Stimulated activated CD4-positive, alpha-beta T cell treated with anti-CD3 and anti-CD28 coated beads, Interleukin-1b, Interleukin-23, amount 100 ng/mL, for 4 hours (primary cell): ENCODE measurements around the gene OSBP2.

ENCODE experiments used
- DNase-seq, 2 donors: peaks; one replicate each; pipeline ENCODE4 v3.0.0-alpha.2; 2020; ENCODE audit warnings: low read depth in 2 of 2

Gene OSBP2

DNA sequence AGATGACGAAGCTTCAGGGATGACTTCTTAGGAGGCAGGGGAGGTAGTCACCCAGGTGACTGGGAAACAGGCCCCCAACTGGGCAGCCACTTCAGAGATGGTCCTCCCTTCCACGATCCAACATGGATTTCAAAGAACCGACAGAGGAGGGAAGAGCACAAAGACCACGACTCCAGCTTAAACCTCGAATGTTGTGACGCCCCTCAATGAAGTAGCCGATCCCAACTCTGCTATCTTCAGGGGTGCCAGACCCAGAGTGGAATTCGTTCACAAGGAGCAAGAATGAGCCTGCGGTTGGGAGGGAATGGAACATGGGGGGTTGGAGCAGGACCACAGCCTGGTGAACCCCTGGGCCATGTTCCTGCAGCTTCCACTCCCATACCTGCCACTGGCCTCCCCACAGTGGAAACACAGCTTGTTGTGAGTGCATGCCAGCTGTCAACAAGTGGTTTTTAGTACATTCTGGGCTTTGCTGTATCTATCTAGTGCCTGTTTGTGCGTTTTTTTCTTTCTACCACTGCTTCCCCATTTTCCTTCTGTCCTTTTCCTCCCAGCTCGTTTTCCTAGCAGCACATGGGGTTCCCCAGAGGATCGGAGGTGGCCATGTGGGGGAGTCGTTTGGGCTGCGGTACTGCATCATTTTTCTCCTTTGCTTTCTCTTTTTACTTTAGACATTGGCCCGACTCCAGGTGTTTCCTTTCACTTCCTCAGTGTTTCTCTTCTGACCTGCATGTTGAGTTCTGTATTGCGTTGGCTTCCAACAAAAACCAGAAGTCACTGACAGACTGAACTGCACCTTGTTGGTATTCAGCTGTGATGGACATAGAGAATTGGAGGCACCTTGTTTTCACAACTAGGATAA lies 208.1 kb downstream of the OSBP2 start:
- no peak for DNase-seq

DNA sequence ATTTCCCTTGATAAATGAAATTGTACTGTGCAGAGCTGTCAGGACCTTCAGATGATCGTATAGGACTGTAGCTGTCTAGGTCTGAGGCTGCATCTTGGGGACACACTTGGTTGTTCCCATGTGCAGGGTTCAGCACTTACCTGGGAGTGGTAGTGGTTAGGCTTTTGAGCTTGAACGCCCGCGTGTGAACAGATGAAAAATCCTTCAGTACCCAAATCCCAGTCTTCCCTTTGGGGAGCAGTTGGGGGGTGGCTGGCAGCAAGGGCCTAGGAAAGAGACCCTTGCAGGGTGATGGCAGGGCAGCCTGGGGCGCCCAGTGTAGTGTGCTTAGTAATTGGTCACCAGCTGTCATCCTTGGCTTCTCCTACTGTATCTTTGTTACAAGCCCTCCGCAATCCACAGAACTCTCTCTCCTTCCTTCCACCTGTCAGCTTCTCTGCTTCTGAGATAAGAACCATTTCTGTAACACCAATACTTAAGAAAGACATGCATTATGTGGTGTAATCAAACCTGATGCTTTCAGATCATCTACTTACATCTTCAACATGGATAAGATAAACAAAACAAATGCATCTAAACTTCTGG lies 209.3 kb downstream of the OSBP2 start:
- DNase-seq = no peak

DNA sequence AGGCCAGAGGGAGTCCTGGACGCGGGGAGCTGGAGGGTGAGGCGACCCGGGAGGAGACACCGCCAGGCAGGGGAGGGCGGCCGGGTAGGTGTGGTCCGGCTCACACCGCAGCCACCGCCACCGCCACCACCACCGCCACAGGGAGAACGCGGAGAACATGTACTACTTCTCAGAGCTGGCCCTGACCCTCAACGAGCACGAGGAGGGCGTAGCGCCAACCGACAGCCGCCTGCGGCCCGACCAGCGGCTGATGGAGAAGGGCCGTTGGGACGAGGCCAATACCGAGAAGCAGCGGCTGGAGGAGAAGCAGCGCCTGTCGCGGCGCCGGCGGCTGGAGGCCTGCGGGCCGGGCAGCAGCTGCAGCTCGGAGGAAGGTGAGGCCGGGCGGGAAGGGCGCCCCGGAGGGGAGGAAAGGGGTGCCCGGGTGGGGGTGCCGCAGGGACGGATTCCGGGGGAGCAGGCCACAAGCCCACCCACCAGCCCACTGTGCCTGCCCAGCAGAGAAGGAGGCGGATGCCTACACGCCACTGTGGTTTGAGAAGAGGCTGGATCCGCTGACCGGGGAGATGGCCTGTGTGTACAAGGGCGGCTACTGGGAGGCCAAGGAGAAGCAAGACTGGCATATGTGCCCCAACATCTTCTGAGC lies 211.1 kb downstream of the OSBP2 start:
- no peak for DNase-seq

DNA sequence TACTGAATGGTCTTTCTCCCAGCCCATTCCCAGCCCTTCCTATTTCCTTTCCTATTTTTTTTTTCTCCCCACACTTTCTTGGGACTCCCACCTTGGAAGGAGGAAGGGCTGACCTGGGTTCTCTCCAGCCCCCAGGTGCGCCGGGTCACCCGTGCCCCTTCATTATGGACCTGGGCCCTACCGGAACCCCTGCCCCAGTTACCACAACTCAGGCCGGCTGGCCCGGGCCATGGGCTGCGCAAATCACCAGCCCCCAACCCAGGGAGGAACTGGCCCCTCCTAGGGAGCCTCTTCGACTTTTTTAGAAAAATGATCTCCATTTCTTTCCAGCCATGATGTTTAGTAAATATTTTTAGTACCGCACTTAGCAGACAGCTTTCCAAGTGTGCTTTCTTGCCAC lies 211.7 kb downstream of the OSBP2 start:
- no peak for DNase-seq

DNA sequence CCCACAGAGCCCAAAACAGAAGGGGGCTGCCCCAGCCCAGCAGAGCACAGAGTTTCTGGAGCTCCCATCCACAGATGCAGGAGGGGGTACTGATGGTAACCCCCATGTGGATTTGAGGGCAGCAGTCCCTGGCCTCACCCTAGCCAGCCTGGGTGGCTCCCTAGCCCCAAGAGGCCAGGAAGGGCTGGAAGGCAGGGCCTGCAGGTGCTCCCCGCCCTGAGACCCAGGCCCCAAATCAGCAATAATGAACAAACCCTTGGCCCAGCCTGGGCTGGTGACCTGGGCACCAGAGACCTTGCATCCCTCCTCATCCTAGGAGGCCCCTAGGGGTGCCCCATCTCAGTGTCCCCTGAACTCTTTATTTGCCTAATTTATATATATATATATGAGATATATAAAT lies 212.3 kb downstream of the OSBP2 start:
- DNase-seq = no peak

DNA sequence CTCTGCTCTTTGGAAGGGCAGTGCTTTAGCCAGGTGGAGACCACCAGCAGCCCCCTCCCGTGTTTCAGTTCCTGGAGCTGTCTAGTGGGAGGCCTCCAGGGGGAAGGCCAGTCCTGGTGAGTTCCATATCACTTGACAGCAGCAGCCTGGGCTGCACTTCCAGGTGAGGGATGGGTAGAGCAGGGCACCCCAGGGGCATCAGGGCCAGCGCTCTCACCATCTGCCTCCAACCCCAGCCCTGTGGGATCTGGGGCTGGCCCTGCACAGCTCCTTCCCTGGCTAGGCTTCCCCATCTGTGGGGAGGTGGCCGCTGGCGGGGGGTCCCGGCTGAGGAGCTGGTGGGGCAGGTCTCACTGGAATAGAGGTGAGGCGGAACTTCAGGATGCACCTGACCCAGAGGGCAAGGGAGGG lies 213.4 kb downstream of the OSBP2 start:
- no peak for DNase-seq

DNA sequence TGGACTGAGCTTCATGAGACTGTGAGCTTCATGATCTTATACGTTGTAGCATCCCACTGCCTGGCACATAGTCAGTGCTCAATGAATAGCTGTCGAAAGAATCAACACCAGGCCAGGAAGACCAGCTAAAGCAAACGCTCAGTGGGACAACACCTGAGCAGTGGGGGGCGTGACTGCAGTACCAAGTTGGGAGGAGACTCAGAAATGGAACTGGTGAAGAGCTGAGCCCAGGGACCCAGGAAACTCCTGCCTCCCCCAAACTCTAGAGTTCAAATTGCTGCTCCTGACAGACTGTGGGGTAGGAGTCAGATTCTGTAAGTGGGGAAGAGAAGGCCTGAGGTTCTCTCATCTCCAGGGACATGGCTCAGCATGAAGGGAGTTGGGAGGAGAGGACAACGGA lies 214.6 kb downstream of the OSBP2 start:
- DNase-seq = no peak

DNA sequence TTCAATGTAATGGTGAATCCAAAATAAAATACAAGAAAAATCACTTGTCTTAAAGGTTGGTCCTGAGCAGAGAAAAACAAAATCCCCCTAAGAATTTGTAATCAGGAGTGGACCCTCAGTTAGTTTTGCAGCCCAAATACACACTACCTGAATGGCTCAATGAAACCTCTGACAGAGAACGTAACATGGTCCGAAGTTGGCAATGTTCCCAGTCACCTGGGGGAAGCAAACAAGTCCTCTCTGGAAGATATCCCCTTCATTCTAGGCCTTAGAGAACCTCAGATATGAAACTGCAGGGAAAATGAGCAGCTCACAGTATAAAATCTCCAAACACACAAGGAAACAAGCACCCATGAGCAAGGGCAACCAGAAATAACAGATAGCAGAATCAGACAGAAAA lies 215.7 kb downstream of the OSBP2 start:
- DNase-seq = no peak

DNA sequence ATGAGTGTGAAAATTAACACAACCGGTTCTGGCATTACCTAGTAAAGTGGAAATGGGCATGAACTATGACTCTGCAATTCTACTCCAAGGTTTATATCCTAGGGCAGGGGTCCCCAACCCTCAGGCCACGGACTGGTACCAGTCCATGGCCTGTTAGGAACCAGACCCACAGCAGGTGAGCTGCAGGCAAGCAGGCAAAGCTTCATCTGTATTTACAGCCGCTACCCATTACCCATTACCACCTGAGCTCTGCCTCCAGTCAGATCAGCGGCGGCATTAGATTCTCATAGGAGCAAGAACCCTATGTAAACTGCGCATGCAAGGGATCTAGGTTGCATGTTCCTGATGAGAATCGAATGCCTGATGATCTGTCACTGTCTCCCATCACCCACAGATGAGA lies 224.1 kb downstream of the OSBP2 start:
- DNase-seq = no peak

DNA sequence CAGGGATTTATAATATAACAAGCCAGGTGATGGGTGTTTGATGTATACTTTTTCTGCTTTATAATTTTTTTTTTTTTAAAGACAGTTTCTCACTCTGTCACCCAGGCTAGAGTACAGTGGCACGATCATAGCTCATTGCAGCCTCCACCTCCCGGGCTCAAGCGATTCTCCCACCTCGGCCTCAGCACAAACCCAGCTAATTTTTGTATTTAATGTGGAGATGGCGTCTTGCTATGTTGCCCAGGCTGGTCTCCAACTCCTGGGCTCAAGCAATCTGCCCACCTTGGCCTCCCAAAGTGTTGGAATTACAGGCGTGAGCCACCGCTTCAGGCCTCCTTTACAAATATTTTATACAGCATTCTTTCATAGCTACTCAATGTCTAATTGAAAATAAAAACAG lies 225.3 kb downstream of the OSBP2 start:
- no peak for DNase-seq

DNA sequence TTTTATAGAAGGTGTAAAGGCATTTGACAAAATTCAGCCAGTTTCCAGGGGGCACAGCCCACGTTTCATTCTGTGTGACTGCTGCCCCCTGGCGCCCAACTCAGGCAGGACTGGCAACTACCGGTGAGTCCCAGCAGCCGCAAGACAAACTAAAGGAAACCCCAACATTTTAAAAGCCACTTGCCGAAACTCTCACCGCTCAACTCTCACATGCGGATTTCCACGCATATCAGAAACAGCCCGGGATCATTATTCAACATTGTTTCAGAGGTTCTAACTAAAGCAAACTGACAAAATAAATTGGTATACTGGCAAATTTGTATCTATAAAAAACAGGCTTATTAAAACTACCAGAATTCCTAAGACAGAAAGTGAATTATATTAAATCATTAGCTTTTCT lies 225.7 kb downstream of the OSBP2 start:
- peak; percentile 84 for DNase-seq

DNA sequence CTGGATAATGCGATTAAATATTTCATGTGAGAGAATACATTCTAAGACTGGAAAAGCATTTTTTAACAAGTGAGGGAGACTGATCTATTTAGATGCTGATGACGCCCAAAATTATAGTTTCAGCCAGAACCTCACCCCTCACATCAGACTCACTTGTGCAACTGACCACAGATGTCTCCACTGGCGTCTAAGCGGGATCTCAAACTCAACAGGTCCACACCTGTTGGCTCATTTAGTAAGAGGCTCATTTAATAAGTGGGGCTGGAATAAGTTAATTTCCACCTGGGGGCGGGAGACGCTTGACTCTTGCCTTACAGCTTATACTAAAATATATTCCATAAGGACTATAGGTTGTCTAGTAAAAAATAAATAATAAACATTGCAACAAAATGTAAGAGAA lies 226.4 kb downstream of the OSBP2 start:
- no peak for DNase-seq

DNA sequence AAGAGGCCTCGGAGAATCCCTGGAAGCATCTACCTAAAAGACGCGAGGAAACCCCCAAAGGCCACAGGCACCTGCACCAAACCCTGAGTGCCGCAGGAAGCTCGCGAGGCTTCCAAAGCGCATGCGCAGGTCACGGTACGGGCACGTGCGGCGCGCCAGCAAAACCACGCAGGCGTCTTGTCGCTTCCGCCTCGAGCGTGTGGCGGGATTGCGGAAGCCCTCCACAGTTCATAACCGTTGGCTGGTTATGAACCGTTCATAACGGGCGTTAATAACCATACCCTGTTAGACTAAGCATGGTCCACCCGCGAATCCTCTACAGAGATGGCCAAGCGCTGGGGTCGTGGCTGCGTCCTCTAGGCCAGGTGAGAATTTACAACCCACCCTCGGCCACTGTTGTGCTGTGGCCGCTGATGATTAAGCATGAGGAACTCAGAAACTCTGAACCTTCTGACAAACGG lies 227.5 kb downstream of the OSBP2 start:
- peak; percentile 70 to 73 for DNase-seq

DNA sequence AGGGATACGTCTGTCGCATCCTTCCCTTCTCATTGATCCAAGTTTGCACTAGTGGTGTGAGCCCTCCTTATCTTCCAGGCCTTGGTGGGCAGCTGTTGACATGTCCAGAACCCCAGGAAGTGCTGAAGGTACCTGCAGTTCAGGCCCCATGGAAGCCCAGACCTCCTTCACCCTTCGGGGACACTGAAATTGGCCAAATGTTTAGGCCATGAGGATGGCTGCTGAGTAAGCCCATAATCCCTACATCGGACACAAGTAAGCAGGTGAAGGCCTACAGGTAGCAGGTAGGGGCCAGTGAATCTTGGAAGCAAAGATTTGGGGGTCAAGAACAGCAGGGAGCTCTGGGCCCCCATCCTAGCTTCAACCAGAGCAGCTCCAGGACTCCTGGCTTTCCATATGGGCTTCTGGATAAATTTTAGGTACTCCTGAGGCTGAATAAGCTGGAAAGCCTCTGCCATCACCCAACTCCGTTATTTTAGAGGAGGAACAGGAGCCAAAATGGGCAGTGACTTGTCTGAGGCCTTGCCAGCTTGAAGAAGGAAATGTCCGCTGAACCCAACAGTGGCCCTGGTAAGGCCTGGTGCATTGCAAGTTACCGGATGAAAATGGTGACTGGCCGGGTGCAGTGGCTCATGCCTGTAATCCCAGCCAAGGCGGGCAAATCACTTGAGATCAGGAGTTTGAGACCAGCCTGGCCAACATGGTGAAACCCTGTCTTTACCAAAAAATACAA lies 228.7 kb downstream of the OSBP2 start:
- no peak for DNase-seq

DNA sequence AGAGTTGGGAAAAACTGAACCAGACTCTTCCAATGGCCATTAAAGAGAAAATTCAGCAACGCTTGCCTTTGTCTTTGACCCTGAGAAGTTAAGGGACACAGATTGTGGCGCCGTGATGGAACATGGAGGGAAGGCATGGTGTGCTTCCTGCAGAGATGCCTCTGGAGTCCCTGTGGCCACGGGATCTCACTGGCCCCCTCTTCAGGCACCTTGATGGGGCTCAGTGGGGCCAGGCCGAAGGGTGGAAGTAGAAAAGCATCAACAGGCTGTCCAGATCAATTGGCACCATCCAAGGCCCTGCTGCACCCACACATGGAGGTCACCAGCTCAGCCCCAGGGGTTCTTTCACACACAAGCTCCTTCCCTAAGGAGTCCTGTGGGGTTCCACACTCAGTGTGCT lies 231.0 kb downstream of the OSBP2 start:
- DNase-seq = no peak

DNA sequence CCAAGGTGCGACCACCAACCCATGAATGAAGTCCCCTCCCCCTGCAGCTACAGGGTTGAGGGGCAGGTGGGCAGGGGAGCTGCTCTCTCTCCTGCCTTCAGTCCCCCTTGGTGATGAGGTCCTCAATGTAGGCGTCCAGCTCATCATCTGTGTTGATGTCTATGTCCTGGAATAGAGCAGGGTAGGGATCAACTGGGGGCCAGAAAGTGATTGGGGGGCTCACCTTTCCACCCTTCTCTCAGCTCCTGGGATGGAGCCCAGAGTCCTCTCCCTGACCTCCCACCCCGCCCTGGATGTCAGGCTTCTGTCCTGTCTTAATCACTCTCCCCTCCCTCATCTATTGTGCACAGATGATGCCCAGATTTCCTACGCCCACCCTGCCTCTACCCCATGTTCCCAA lies 232.0 kb downstream of the OSBP2 start:
- no peak for DNase-seq

DNA sequence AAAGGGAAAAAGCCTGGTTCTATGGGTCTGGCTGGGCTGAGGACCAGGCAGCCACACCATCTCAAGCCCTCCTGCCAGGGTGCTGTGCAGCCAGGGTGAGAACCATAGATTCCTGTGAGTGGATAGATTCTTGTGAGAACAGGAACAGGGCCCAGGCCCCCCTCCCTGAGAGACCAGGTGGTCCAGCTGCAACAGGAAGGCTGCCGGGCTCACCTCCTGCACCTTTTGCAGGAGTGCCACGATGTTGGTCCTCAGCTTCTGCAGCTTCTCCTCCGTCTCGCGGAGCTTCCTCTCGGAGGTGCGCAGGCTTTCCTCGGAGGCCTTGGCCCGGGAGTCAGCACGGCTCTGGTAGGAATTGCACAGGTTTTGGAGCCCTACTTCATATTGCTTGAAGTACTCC lies 233.1 kb downstream of the OSBP2 start:
- DNase-seq = no peak

DNA sequence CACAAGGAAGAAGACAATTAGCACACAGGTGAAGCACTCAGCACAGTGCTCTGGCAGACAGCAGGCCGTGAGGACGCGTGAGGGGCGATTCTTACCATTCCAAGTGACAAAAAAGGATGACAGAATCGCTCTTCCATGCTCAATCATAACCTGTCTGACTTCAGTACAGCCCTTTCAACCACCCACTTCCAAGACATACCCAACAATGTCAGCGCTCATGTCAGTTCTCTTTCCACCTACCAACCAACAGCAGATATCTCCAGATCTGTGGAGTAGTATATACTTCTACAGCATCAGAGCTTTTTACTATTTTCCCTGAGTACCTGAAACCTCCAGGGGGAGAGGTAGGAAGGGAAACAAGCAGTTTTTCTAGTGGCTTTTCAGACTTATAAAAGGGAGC lies 233.7 kb downstream of the OSBP2 start:
- no peak for DNase-seq

DNA sequence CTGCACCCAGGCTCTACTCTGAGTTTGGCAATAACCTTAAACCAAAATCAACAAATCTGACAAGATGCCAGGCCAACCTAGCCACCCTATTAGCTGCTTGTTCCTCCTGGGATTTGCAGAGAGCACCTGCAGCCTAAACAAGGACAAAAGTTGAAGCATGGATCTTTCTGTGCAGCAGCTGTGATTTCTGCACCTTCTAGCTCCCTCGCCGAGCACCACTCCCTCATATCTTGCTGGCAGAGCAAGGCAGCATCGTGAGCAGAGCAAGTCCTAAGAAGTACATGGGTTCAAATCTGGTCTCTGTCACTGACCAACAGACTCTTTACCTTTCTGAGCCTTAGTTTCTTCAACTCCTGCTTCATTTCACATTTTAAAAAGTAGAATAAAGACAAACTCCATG lies 235.6 kb downstream of the OSBP2 start:
- no peak for DNase-seq

DNA sequence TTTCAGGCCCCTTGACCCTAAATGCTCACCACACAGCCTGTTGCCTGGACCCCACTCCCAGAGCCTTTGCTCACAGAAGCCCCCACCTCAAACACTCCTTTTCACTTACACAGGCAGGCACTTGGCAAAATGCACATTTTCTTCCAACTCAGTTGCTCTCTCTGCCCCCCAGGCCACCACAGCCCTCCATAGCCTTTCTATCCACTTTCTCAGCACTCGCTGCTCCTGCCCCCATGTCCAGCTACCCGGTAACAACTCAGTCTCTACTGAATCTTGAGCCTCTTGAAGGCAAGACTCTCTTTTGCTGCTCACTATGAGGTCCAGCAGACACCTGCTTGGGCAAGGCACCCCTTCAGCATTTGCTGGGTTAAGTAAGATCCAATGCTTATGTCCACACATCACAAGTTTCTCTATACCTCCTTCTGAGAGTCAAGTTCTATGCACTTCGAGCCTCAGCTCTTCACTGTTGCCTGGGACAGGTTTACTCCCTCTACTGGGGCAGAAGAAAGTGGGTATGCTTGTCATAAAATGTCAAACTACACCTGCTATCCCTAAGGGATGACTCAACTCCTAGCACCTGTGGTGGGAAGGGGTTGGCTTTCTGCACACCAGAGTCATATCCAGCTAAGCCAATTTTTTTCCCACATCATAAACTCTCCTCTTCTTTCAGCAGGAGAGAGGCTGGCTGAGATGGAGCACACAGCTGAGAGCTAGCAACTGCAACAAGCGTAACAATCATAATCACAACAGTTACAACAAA lies 237.0 kb downstream of the OSBP2 start:
- DNase-seq = no peak

DNA sequence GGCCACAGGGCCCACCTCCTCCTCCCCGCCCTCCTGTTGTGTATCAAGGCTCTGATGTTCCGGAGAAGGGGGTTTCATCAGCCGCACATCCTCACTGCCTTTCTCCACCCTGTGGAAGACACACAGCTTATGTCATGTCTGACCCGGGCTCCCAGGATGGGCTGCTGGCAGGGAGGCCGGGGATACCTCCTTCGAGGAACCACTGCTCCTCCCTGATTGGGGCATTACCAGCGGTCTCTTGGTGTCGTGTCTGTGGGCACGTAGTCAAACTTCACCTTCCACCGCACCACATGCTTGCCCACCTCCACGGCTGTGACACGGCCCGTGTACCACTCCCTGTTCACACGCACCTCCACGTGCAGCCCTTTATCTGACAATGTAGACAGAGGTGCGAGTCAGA lies 238.0 kb downstream of the OSBP2 start:
- DNase-seq = no peak

DNA sequence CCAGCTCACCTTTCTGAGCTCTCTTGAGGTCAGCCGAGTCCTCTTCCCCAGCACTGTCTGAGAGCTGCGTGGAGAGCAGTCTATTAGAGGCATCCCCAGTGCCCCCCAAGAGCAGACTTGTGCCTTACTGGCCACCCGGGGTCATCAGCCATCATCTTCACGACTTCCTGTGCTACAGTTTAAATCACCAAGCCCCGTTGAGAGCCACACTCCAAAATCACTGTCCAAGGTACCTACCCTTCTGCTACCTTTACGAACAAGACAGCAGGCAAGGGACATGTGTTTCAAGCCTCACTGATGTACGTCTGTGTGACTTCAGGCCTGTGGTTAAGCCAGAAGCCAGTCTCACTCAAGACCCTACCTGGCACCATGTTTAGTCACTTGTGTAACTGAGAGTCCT lies 238.8 kb downstream of the OSBP2 start:
- no peak for DNase-seq
